Fibroblast of lung (primary cell): Measurements from ENCODE around the gene TRERF1. TPM values are rescaled to one million over a fixed set of nuclear protein-coding genes. Genes with fewer than 3 reads are reported as not detected.

Experiments used
- DNase-seq, 2 donors: peaks; one replicate each; pipeline versions ENCODE4 v3.0.0 to v3.0.0-alpha.2; 2010; ENCODE audit warnings: low read depth in 2 of 2
- H2AFZ ChIP-seq: 2 replicates; pipeline ENCODE4 v1.5.1; 2012; ENCODE audit warnings: low read length, control low read depth, inconsistent platforms
- H3K27ac ChIP-seq: 2 replicates; pipeline ENCODE4 v1.5.1; 2011; ENCODE audit warnings: low read length, control low read depth; ENCODE audit not compliant: insufficient read depth
- H3K27me3 ChIP-seq: 2 replicates; pipeline ENCODE4 v1.5.1; 2011; ENCODE audit warnings: mild to moderate bottlenecking, low read length; ENCODE audit not compliant: control insufficient read depth, insufficient read depth
- H3K36me3 ChIP-seq: 2 replicates; pipeline ENCODE4 v1.5.1; 2011; ENCODE audit warnings: low read length; ENCODE audit not compliant: control insufficient read depth, insufficient read depth
- H3K4me1 ChIP-seq: 2 replicates; pipeline ENCODE4 v1.5.1; 2011; ENCODE audit warnings: low read length; ENCODE audit not compliant: control insufficient read depth, insufficient read depth; ENCODE audit errors: extremely low read depth
- H3K4me2 ChIP-seq: 2 replicates; pipeline ENCODE4 v1.5.1; 2011; ENCODE audit warnings: low read length, control low read depth; ENCODE audit not compliant: insufficient read depth; ENCODE audit errors: extremely low read depth
- H3K4me3 ChIP-seq, 4 experiments: fragments of 200-600 bp in 1 of 4; sonication (generic) in 1 of 4; replicated peaks in 1 of 4; 2 replicates each; pipeline ENCODE4 v1.5.1; 2011 to 2016; ENCODE audit warnings: low read length in 4 of 4, low read depth in 3 of 4, mild to moderate bottlenecking in 3 of 4, control low read depth in 2 of 4, inconsistent platforms in 1 of 4, mixed read lengths in 1 of 4; ENCODE audit not compliant: insufficient read depth in 1 of 4; ENCODE audit errors: control extremely low read depth in 1 of 4
- H3K79me2 ChIP-seq: 2 replicates; pipeline ENCODE4 v1.5.1; 2012; ENCODE audit warnings: mild to moderate bottlenecking, low read length, inconsistent platforms; ENCODE audit not compliant: control insufficient read depth, insufficient read depth
- H3K9ac ChIP-seq: 2 replicates; pipeline ENCODE4 v1.5.1; 2011; ENCODE audit warnings: mild to moderate bottlenecking, low read length, control low read depth; ENCODE audit not compliant: insufficient read depth
- H3K9me3 ChIP-seq: 2 replicates; pipeline ENCODE4 v1.5.1; 2012; ENCODE audit warnings: low read depth, low read length; ENCODE audit not compliant: control insufficient read depth, insufficient read depth
- H4K20me1 ChIP-seq: 2 replicates; pipeline ENCODE4 v1.5.1; 2011; ENCODE audit warnings: low read length; ENCODE audit not compliant: control insufficient read depth, insufficient read depth; ENCODE audit errors: extremely low read depth
- EZH2 ChIP-seq: IDR thresholded peaks from 2 replicates; pipeline ENCODE4 v1.5.1; 2012; ENCODE audit warnings: low read length, control low read depth, mild to moderate bottlenecking; ENCODE audit errors: missing control alignments
- polyA plus RNA-seq, 2 donors: library from polyadenylated mRNA; depleted of rRNA in 1 of 2; stranded (reverse) in 1 of 2; unstranded in 1 of 2; fragments of >200 nt; gene quantifications; 2 replicates each; pipeline ENCODE4 v1.2.1, GENCODE V29; 2011 to 2012; ENCODE audit warnings: missing spikeins in 1 of 2
- total RNA-seq: library from RNA; depleted of rRNA; stranded (reverse); fragments of >200 nt; gene quantifications from 2 replicates; pipeline ENCODE4 v1.2.1, GENCODE V29; 2014
- TF ChIP-seq, protein P1 (sequence below), 2 donors: IDR thresholded peaks in 1 of 2; conservative IDR thresholded peaks in 1 of 2; 1 replicate in 1 of 2; 2 replicates in 1 of 2; pipeline ENCODE4 v1.5.1; 2011 to 2012; ENCODE audit warnings: low read length in 2 of 2, control low read depth in 1 of 2, inconsistent platforms in 1 of 2, low read depth in 1 of 2, mild to moderate bottlenecking in 1 of 2

Gene TRERF1
- total and polyA plus RNA-seq, 2 donors (not counting 1 experiment from before 2014, with no cell fraction given), result 6.3 to 8.3 TPM

- no peak for TF ChIP-seq EZH2
- TF ChIP-seq, protein P1, sequence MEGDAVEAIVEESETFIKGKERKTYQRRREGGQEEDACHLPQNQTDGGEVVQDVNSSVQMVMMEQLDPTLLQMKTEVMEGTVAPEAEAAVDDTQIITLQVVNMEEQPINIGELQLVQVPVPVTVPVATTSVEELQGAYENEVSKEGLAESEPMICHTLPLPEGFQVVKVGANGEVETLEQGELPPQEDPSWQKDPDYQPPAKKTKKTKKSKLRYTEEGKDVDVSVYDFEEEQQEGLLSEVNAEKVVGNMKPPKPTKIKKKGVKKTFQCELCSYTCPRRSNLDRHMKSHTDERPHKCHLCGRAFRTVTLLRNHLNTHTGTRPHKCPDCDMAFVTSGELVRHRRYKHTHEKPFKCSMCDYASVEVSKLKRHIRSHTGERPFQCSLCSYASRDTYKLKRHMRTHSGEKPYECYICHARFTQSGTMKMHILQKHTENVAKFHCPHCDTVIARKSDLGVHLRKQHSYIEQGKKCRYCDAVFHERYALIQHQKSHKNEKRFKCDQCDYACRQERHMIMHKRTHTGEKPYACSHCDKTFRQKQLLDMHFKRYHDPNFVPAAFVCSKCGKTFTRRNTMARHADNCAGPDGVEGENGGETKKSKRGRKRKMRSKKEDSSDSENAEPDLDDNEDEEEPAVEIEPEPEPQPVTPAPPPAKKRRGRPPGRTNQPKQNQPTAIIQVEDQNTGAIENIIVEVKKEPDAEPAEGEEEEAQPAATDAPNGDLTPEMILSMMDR (conservative IDR thresholded peaks at IDR 0.05 in 1 of 2, IDR thresholded peaks at IDR 0.05 in 1 of 2; ENCODE audit: low read depth in 1 of 2, low read length in 2 of 2), result peak in 1 of 2 donors; percentile 4
Measured at GRCh38 chr6:42396720-42397119, 55.0 kb downstream of the TRERF1 start.

GRCh38 chr6:42394881-42395620 is 56.7 kb downstream of the TRERF1 start:
- Histone ChIP-seq H3K4me3 (no peak overlapping the region), H3K9me3 (no peaks in the 10 kb centered on the region), H3K79me2 (peaks cover 69% of the 10 kb centered on the region), H3K36me3 (peaks cover 2% of the 10 kb centered on the region), H4K20me1 (no peaks in the 10 kb centered on the region), H3K9ac (no peak overlapping the region), H3K27me3 (no peaks in the 10 kb centered on the region), H2AFZ (no peak overlapping the region), H3K4me1 (no peaks in the 10 kb centered on the region), H3K4me2 (no peak overlapping the region), H3K27ac (no peak overlapping the region)
- no peak for TF ChIP-seq EZH2
- TF ChIP-seq, protein P1 (conservative IDR thresholded peaks at IDR 0.05 in 1 of 2, IDR thresholded peaks at IDR 0.05 in 1 of 2; ENCODE audit: low read depth in 1 of 2, low read length in 2 of 2), result no peak
- DNase-seq, result no peak

More at GRCh38 chr6:42396720-42397119, 55.0 kb downstream of the TRERF1 start:
- Histone ChIP-seq H3K27me3 (no peaks in the 10 kb centered on the region), H3K27ac (no peak overlapping the region), H3K9me3 (no peaks in the 10 kb centered on the region), H3K4me2 (no peak overlapping the region), H3K79me2 (peaks cover 71% of the 10 kb centered on the region), H3K9ac (no peak overlapping the region), H2AFZ (no peak overlapping the region), H3K36me3 (no peaks in the 10 kb centered on the region), H4K20me1 (no peaks in the 10 kb centered on the region), H3K4me3 (no peak overlapping the region), H3K4me1 (no peaks in the 10 kb centered on the region)
- DNase-seq, result no peak

- Histone ChIP-seq H3K4me3 (no peak overlapping the region), H3K9ac (no peak overlapping the region), H3K36me3 (peaks cover 2% of the 10 kb centered on the region), H3K27ac (no peak overlapping the region), H3K9me3 (no peaks in the 10 kb centered on the region), H3K4me2 (no peak overlapping the region), H3K27me3 (no peaks in the 10 kb centered on the region), H3K79me2 (peaks cover 64% of the 10 kb centered on the region), H2AFZ (no peak overlapping the region), H4K20me1 (peaks cover 2% of the 10 kb centered on the region), H3K4me1 (no peaks in the 10 kb centered on the region)
- DNase-seq, result no peak
- TF ChIP-seq, protein P1 (conservative IDR thresholded peaks at IDR 0.05 in 1 of 2, IDR thresholded peaks at IDR 0.05 in 1 of 2; ENCODE audit: low read depth in 1 of 2, low read length in 2 of 2), result no peak
- no peak for TF ChIP-seq EZH2
Measured at GRCh38 chr6:42394151-42394550, 57.6 kb downstream of the TRERF1 start.
